ENCODE results near the gene CALU. TPM values are rescaled to one million over a fixed set of nuclear protein-coding genes. Genes with fewer than 3 reads are reported as not detected.

The CALU gene
- total RNA-seq, 4 donors from 2014 or later, result 32.4 to 44.1 (median 36.7) TPM

- DNase-seq (ENCODE audit: low spot score in 2 of 2), result no peak
- Histone ChIP-seq H3K27ac (no peak overlapping the region), H3K36me3 (no peaks in the 10 kb centered on the region), H3K4me1 (peaks cover 9% of the 10 kb centered on the region), H3K27me3 (peaks cover 38% of the 10 kb centered on the region), H3K9me3 (no peaks in the 10 kb centered on the region), H3K4me3 (no peak overlapping the region)
- no peak for TF ChIP-seq POLR2AphosphoS5 (IDR thresholded peaks at IDR 0.05)
- TF ChIP-seq CTCF (IDR thresholded peaks at IDR 0.05), result no peak
- no peak for TF ChIP-seq EP300 (IDR thresholded peaks at IDR 0.05)
- no peak for TF ChIP-seq POLR2A (IDR thresholded peaks at IDR 0.05)
- 30% methylated on average over 2 of the region's 2 CpGs for WGBS
Observed at GRCh38 chr7:128694738-128695137, 44.4 kb upstream of the CALU start.

GRCh38 chr7:128697302-128697905 is 41.8 kb upstream of the CALU start:
- TF ChIP-seq CTCF (IDR thresholded peaks at IDR 0.05), result no peak
- no peak for TF ChIP-seq POLR2A (IDR thresholded peaks at IDR 0.05)
- TF ChIP-seq POLR2AphosphoS5 (IDR thresholded peaks at IDR 0.05), result no peak
- TF ChIP-seq EP300 (IDR thresholded peaks at IDR 0.05), result no peak
- no peaks in the 10 kb centered on the region for H3K9me3 ChIP-seq
- peak overlapping the region; percentile 38 for H3K4me3 ChIP-seq
- H3K4me1 ChIP-seq, result peaks cover 9% of the 10 kb centered on the region
- no peak overlapping the region for H3K27ac ChIP-seq
- peaks cover 50% of the 10 kb centered on the region for H3K27me3 ChIP-seq
- H3K36me3 ChIP-seq, result no peaks in the 10 kb centered on the region
- DNase-seq (ENCODE audit: low spot score in 2 of 2), result peak in 1 of 2 donors; percentile 82
- 6% methylated on average over 30 of the region's 37 CpGs for WGBS

- no peak for DNase-seq (ENCODE audit: low spot score in 2 of 2)
- TF ChIP-seq POLR2A (IDR thresholded peaks at IDR 0.05) (no peak), POLR2AphosphoS5 (IDR thresholded peaks at IDR 0.05) (no peak), EP300 (IDR thresholded peaks at IDR 0.05) (no peak)
- Histone ChIP-seq H3K4me3 (no peak overlapping the region), H3K36me3 (no peaks in the 10 kb centered on the region), H3K27ac (no peak overlapping the region), H3K27me3 (peaks cover 50% of the 10 kb centered on the region), H3K4me1 (peaks cover 9% of the 10 kb centered on the region), H3K9me3 (no peaks in the 10 kb centered on the region)
- WGBS, result 61% methylated on average over 3 of the region's 3 CpGs
Observed at GRCh38 chr7:128699196-128699712, 39.9 kb upstream of the CALU start.

GRCh38 chr7:128699895-128700294 is 39.3 kb upstream of the CALU start:
- H3K4me3 ChIP-seq, result no peak overlapping the region
- H3K27me3 ChIP-seq, result peaks cover 50% of the 10 kb centered on the region
- H3K36me3 ChIP-seq, result no peaks in the 10 kb centered on the region
- TF ChIP-seq POLR2AphosphoS5 (IDR thresholded peaks at IDR 0.05), result no peak
- TF ChIP-seq POLR2A (IDR thresholded peaks at IDR 0.05), result no peak
- TF ChIP-seq CTCF (IDR thresholded peaks at IDR 0.05), result no peak
- TF ChIP-seq EP300 (IDR thresholded peaks at IDR 0.05), result no peak
- no peak for DNase-seq (ENCODE audit: low spot score in 2 of 2)
- H3K27ac ChIP-seq, result no peak overlapping the region
- H3K4me1 ChIP-seq, result peaks cover 9% of the 10 kb centered on the region
- 54% methylated on average over 1 of the region's 1 CpG for WGBS
- no peaks in the 10 kb centered on the region for H3K9me3 ChIP-seq

GRCh38 chr7:128701062-128701785 is 37.9 kb upstream of the CALU start:
- DNase-seq (ENCODE audit: low spot score in 2 of 2), result no peak
- peaks cover 46% of the 10 kb centered on the region for H3K27me3 ChIP-seq
- peaks cover 9% of the 10 kb centered on the region for H3K4me1 ChIP-seq
- no peaks in the 10 kb centered on the region for H3K9me3 ChIP-seq
- 72% methylated on average over 6 of the region's 6 CpGs for WGBS
- no peak overlapping the region for H3K27ac ChIP-seq
- TF ChIP-seq POLR2A (IDR thresholded peaks at IDR 0.05) (no peak), POLR2AphosphoS5 (IDR thresholded peaks at IDR 0.05) (no peak), CTCF (IDR thresholded peaks at IDR 0.05) (no peak), EP300 (IDR thresholded peaks at IDR 0.05) (no peak)
- no peak overlapping the region for H3K4me3 ChIP-seq
- no peaks in the 10 kb centered on the region for H3K36me3 ChIP-seq

All from suprapubic skin (tissue), 4 donors.